H1 (cell line): ENCODE data around the gene PFKFB3. TPM values are rescaled to one million over a fixed set of nuclear protein-coding genes. Genes with fewer than 3 reads are reported as not detected.

Experiments
- CTCF ChIA-PET: fragments of 300-600 bp; sonication (Branson Sonifier 250); formaldehyde crosslinking; loops from one replicate; lab custom pipeline; 2021; ENCODE audit not compliant: partially characterized antibody; lab: Charles Lee
- POLR2A ChIA-PET: fragments of 300-600 bp; sonication (Branson Sonifier 250); formaldehyde crosslinking; loops from one replicate; lab custom pipeline; 2021; ENCODE audit warnings: inconsistent platforms; ENCODE audit not compliant: partially characterized antibody; lab: Charles Lee
- DNase-seq, 2 experiments: peaks; one replicate each; pipeline versions ENCODE4 v3.0.0 to v3.0.0-alpha.2; 2010 to 2022; ENCODE audit warnings: low spot score in 2 of 2, low read depth in 1 of 2, mixed read lengths in 1 of 2
- FAIRE-seq: peaks from 2 replicates; lab custom pipeline; 2011; peaks lifted over from hg19 to GRCh38; lab: Jason Lieb, UNC
- H2AFZ ChIP-seq: 2 replicates; pipeline ENCODE4 v1.8.1; 2012; ENCODE audit warnings: low read length, inconsistent platforms
- H2AK5ac ChIP-seq: 2 replicates; pipeline ENCODE4 v1.6.1; 2013; ENCODE audit warnings: low read depth, low read length
- H2BK120ac ChIP-seq: replicated peaks from 2 replicates; pipeline ENCODE3; 2013; ENCODE audit warnings: low read depth, low read length, inconsistent platforms
- H2BK12ac ChIP-seq: 2 replicates; pipeline ENCODE4 v1.6.1; 2013; ENCODE audit warnings: low read depth, low read length
- H2BK15ac ChIP-seq: 2 replicates; pipeline ENCODE4 v1.6.1; 2013; ENCODE audit warnings: low read length
- H2BK20ac ChIP-seq: 2 replicates; pipeline ENCODE4 v1.6.1; 2013; ENCODE audit warnings: low read length
- H2BK5ac ChIP-seq: 2 replicates; pipeline ENCODE4 v1.6.1; 2013; ENCODE audit warnings: low read depth, low read length
- H3K14ac ChIP-seq: 2 replicates; pipeline ENCODE4 v1.6.1; 2013; ENCODE audit warnings: inconsistent platforms; ENCODE audit not compliant: insufficient read length
- H3K18ac ChIP-seq: 2 replicates; pipeline ENCODE4 v1.6.1; 2013; ENCODE audit warnings: low read length; ENCODE audit errors: extremely low read depth
- H3K23ac ChIP-seq: 2 replicates; pipeline ENCODE4 v1.6.1; 2013; ENCODE audit warnings: inconsistent platforms; ENCODE audit not compliant: insufficient read length
- H3K23me2 ChIP-seq: 2 replicates; pipeline ENCODE4 v1.6.1; 2013; ENCODE audit warnings: low read depth, low read length
- H3K27ac ChIP-seq: 2 replicates; pipeline ENCODE4 v1.6.1; 2011; ENCODE audit warnings: low read depth, low read length, inconsistent platforms
- H3K27me3 ChIP-seq, 4 experiments: replicated peaks in 1 of 4; 1 replicate in 1 of 4; 2 replicates in 3 of 4; pipeline versions ENCODE4 v1.6.1 to v1.8.1; 2011 to 2013; ENCODE audit warnings: low read length in 3 of 4, mild to moderate bottlenecking in 3 of 4, inconsistent platforms in 2 of 4, mixed read lengths in 2 of 4, moderate library complexity in 1 of 4; ENCODE audit not compliant: control insufficient read depth in 3 of 4, insufficient read depth in 3 of 4; ENCODE audit errors: extremely low read depth in 1 of 4
- H3K36me3 ChIP-seq, 4 experiments: 2 replicates each; pipeline versions ENCODE4 v1.6.1 to v1.8.1; 2011 to 2013; ENCODE audit warnings: mild to moderate bottlenecking in 4 of 4, low read length in 3 of 4, moderate library complexity in 2 of 4, control low read depth in 1 of 4, inconsistent platforms in 1 of 4; ENCODE audit not compliant: insufficient read depth in 4 of 4, control insufficient read depth in 2 of 4
- H3K4ac ChIP-seq: replicated peaks from 2 replicates; pipeline ENCODE3; 2013; ENCODE audit warnings: low read length, low read depth, mixed read lengths, inconsistent platforms; ENCODE audit not compliant: insufficient read length
- H3K4me1 ChIP-seq, 4 experiments: replicated peaks in 1 of 4; 1 replicate in 1 of 4; 2 replicates in 3 of 4; pipeline versions ENCODE4 v1.6.1 to v1.8.1; 2011 to 2013; ENCODE audit warnings: low read length in 3 of 4, inconsistent platforms in 2 of 4, mixed read lengths in 1 of 4; ENCODE audit not compliant: insufficient read depth in 4 of 4, control insufficient read depth in 3 of 4
- H3K4me2 ChIP-seq, 2 experiments: 2 replicates each; pipeline versions ENCODE4 v1.6.1 to v1.8.1; 2011 to 2013; ENCODE audit warnings: low read depth in 2 of 2, low read length in 2 of 2, control low read depth in 1 of 2, inconsistent platforms in 1 of 2, mild to moderate bottlenecking in 1 of 2; ENCODE audit not compliant: insufficient read depth in 1 of 2
- H3K4me3 ChIP-seq, 4 experiments: fragments of 200-600, 300-600 bp in 1 of 4; sonication (generic), shearing (Covaris generic), sonication (Bioruptor Twin) in 1 of 4; 2 replicates each; pipeline versions ENCODE4 v1.5.1 to v1.8.1; 2011 to 2016; ENCODE audit warnings: low read length in 4 of 4, low read depth in 3 of 4, control low read depth in 2 of 4, inconsistent platforms in 2 of 4, mild to moderate bottlenecking in 2 of 4, mixed read lengths in 1 of 4, moderate library complexity in 1 of 4; ENCODE audit not compliant: insufficient read depth in 2 of 4; ENCODE audit errors: extremely low read depth in 1 of 4
- H3K56ac ChIP-seq: replicated peaks from 2 replicates; pipeline ENCODE3; 2013; ENCODE audit warnings: low read depth, mild to moderate bottlenecking, mixed read lengths, low read length, inconsistent platforms; ENCODE audit not compliant: insufficient read length
- H3K79me1 ChIP-seq: 2 replicates; pipeline ENCODE4 v1.6.1; 2013; ENCODE audit warnings: low read depth, low read length, control low read depth
- H3K79me2 ChIP-seq, 2 experiments: 2 replicates each; pipeline versions ENCODE4 v1.6.1 to v1.8.1; 2012 to 2013; ENCODE audit warnings: low read length in 2 of 2, mild to moderate bottlenecking in 2 of 2, inconsistent platforms in 1 of 2; ENCODE audit not compliant: insufficient read depth in 2 of 2, control insufficient read depth in 1 of 2
- H3K9ac ChIP-seq, 4 experiments: replicated peaks in 1 of 4; 1 replicate in 1 of 4; 2 replicates in 3 of 4; pipeline versions ENCODE4 v1.6.1 to v1.8.1; 2011 to 2013; ENCODE audit warnings: low read depth in 3 of 4, low read length in 3 of 4, control low read depth in 2 of 4, mild to moderate bottlenecking in 2 of 4, moderate library complexity in 2 of 4, inconsistent platforms in 1 of 4; ENCODE audit errors: extremely low read depth in 1 of 4
- H3K9me3 ChIP-seq, 2 experiments: 2 replicates each; pipeline versions ENCODE4 v1.6.1 to v1.8.1; 2012 to 2013; ENCODE audit warnings: mild to moderate bottlenecking in 2 of 2, moderate library complexity in 2 of 2, control low read depth in 1 of 2, inconsistent platforms in 1 of 2, low read depth in 1 of 2, low read length in 1 of 2, mixed read lengths in 1 of 2; ENCODE audit not compliant: insufficient read depth in 2 of 2
- H4K20me1 ChIP-seq, 2 experiments: replicated peaks in 1 of 2; 2 replicates each; pipeline versions ENCODE3 to v1.8.1; 2011 to 2013; ENCODE audit warnings: inconsistent platforms in 2 of 2, low read length in 2 of 2, mild to moderate bottlenecking in 1 of 2; ENCODE audit not compliant: insufficient read depth in 2 of 2, control insufficient read depth in 1 of 2
- H4K5ac ChIP-seq: 2 replicates; pipeline ENCODE4 v1.6.1; 2013; ENCODE audit warnings: low read length, low read depth, mixed read lengths, inconsistent platforms; ENCODE audit not compliant: insufficient read length
- H4K8ac ChIP-seq: 2 replicates; pipeline ENCODE4 v1.8.0; 2013; ENCODE audit warnings: mild to moderate bottlenecking, moderate library complexity, low read length, inconsistent platforms; ENCODE audit not compliant: insufficient read depth; ENCODE audit errors: extremely low read depth
- H4K91ac ChIP-seq: replicated peaks from 2 replicates; pipeline ENCODE3; 2013; ENCODE audit warnings: low read length, mixed read lengths, inconsistent platforms; ENCODE audit not compliant: insufficient read length
- BACH1 ChIP-seq: IDR thresholded peaks from 2 replicates; pipeline ENCODE4 v1.6.1; 2012; ENCODE audit warnings: low read length, improper control_type of control experiment
- CREB1 ChIP-seq: IDR thresholded peaks from 2 replicates; pipeline ENCODE4 v1.6.1; 2012; ENCODE audit warnings: inconsistent platforms
- EZH2 ChIP-seq: fragments of 200-600 bp; sonication (generic); IDR thresholded peaks from 2 replicates; pipeline ENCODE4 v1.7.1; 2012; ENCODE audit warnings: low read depth, mild to moderate bottlenecking, moderate library complexity, low read length, inconsistent platforms; ENCODE audit not compliant: severe bottlenecking
- KDM4A ChIP-seq: IDR thresholded peaks from one replicate; pipeline ENCODE4 v1.7.1; 2012; ENCODE audit warnings: low read depth, mild to moderate bottlenecking, moderate library complexity, low read length, inconsistent platforms; ENCODE audit not compliant: severe bottlenecking
- SIRT6 ChIP-seq: IDR thresholded peaks from one replicate; pipeline ENCODE4 v1.7.1; 2012; ENCODE audit warnings: low read length, inconsistent platforms
- SP2 ChIP-seq: IDR thresholded peaks from 2 replicates; pipeline ENCODE4 v1.6.1; 2012; ENCODE audit warnings: mild to moderate bottlenecking, low read length, inconsistent platforms
- TAF7 ChIP-seq: optimal IDR thresholded peaks from 2 replicates; pipeline ENCODE3; 2011; ENCODE audit warnings: low read depth, mild to moderate bottlenecking, inconsistent platforms, low read length, moderate library complexity, borderline replicate concordance
- ZNF274 ChIP-seq: IDR thresholded peaks from 2 replicates; pipeline ENCODE4 v1.7.0; 2012; ENCODE audit warnings: low read length, borderline replicate concordance; ENCODE audit errors: extremely low read depth
- WGBS, 2 experiments: shearing (Covaris generic) in 1 of 2; methylation state at CpG; one replicate each; pipeline versions ENCODE4 v1.1.6 to v1.1.7; 2013 to 2015; ENCODE audit warnings: low lambda C conversion rate in 2 of 2, mixed read lengths in 2 of 2, inconsistent platforms in 1 of 2, low coverage in 1 of 2, missing lambda C conversion rate in 1 of 2; ENCODE audit not compliant: insufficient replicate concordance in 2 of 2, insufficient coverage in 1 of 2, insufficient read length in 1 of 2; ENCODE audit errors: extremely low coverage in 1 of 2, missing lambda C conversion rate in 1 of 2; 5-methylcytosine and 5-hydroxymethylcytosine counted together
- polyA plus RNA-seq, 7 experiments: library from polyadenylated mRNA; depleted of rRNA in 3 of 7; stranded (reverse) in 5 of 7; unstranded in 2 of 7; fragments of >200 nt in 5 of 7; fragments of 200-250 nt in 2 of 7; gene quantifications; 1 replicate in 5 of 7; 2 replicates in 1 of 7; 4 replicates in 1 of 7; pipeline versions ENCODE4 v1.2.1 to v1.2.3, GENCODE V29; 2011 to 2013; ENCODE audit warnings: missing spikeins in 2 of 7, mixed read lengths in 2 of 7
- total RNA-seq: library from RNA; stranded (reverse); fragmentation: NEBNext Ultra II Directional; extraction: Animal tissue kit (Norgen Biotek cat#: 25700); gene quantifications from 2 replicates; pipeline ENCODE4 v1.2.1, GENCODE V29; 2021
- TF ChIP-seq, protein P1 (sequence below): IDR thresholded peaks from 2 replicates; pipeline ENCODE4 v1.6.1; 2011; ENCODE audit warnings: low read depth, mild to moderate bottlenecking, low read length; ENCODE audit not compliant: insufficient read depth

Gene PFKFB3
- total and polyA plus RNA-seq, 2 of the 8 experiments (the other 6 are each of a cell fraction or from before 2014, with no cell fraction given) = 15.6 to 32.0 TPM

DNA sequence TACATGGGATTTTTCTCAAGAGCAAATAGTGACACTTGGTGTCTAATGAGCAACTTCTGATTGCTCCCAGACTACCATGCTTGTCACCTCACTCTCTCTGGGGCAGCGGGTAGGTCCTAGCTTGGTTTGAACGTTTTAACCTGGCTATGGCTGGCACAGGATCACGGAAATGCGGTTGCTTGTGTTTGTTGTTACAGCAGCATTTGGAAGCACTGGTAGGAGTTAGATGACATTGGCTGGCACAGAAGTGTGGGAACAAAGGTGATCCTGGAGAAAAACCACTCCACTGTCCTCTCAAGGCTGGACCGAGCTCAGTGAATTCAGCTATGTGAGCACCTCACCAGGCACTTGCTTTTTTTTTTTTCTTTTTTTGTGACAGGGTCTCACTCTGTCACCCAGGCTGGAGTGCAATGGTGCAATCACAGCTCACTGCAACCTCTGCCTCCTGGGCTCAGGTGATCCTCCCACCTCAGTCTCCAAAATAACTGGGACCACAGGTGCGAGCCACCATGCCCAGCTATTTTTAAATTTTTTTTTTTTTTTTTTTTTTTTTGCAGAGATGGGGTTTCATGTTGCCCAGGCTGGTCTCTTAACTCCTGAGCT lies 3.5 kb upstream of the PFKFB3 start:
- Histone ChIP-seq H3K36me3 (no peaks in the 10 kb centered on the region), H4K20me1 (peaks cover 8 to 15% of the 10 kb centered on the region in 2 experiments), H3K4me3 (no peak overlapping the region), H3K23ac (no peak overlapping the region), H3K27me3 (peaks cover 19 to 37% (median 33%) of the 10 kb centered on the region in 4 experiments; a peak in 6 of 7 replicates), H3K79me2 (peaks cover 0 to 4% of the 10 kb centered on the region in 2 experiments; a peak in 1 of 4 replicates), H2BK5ac (no peak overlapping the region), H2BK120ac (no peak overlapping the region), H4K91ac (no peak overlapping the region), H4K8ac (no peak overlapping the region), H3K4ac (no peak overlapping the region), H3K56ac (no peak overlapping the region), H2BK15ac (no peak overlapping the region), H3K4me2 (no peak overlapping the region), H2BK12ac (no peak overlapping the region), H4K5ac (no peak overlapping the region), H3K9me3 (no peaks in the 10 kb centered on the region), H3K18ac (no peak overlapping the region), H3K27ac (no peak overlapping the region), H3K23me2 (peaks cover 22% of the 10 kb centered on the region), H3K9ac (no peak overlapping the region), H3K14ac (no peak overlapping the region), H3K79me1 (no peaks in the 10 kb centered on the region), H2AFZ (no peak overlapping the region), H2AK5ac (no peak overlapping the region), H3K4me1 (peaks cover 0 to 5% (median 3%) of the 10 kb centered on the region in 4 experiments; a peak in 5 of 7 replicates), H2BK20ac (no peak overlapping the region)
- FAIRE-seq (no peak), DNase-seq (no peak)
- WGBS, 2 experiments = 92% methylated on average over 5 of the region's 6 CpGs; no CpG with 5 or more reads in 1 of the 2 experiments
- TF ChIP-seq EZH2 = no peak
- no peak for TF ChIP-seq SP2
- no peak for TF ChIP-seq SIRT6
- no peak for TF ChIP-seq KDM4A
- no peak for TF ChIP-seq TAF7
- TF ChIP-seq, protein P1, sequence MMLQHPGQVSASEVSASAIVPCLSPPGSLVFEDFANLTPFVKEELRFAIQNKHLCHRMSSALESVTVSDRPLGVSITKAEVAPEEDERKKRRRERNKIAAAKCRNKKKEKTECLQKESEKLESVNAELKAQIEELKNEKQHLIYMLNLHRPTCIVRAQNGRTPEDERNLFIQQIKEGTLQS = no peak
- no peak for TF ChIP-seq BACH1
- no peak for TF ChIP-seq CREB1
- no peak for TF ChIP-seq ZNF274
- POLR2A ChIA-PET = interaction anchor here (0.6 to 2.6 kb wide), 6 partner anchors 8 to 442 kb away, joined by 3 to 8 read pairs (median 4); no protein-coding TSS in a partner anchor
- CTCF ChIA-PET = interaction anchor here (0.6 to 5.2 kb wide), 11 partner anchors 8 to 247 kb away, joined by 3 to 27 read pairs (median 4); no protein-coding TSS in a partner anchor
